Measurements from ENCODE around the gene POLR2I.

Gene POLR2I

GRCh38 chr19:36152352-36153091 is 37.8 kb upstream of the POLR2I start, which contains the start of gene COX7A1:
Gene COX7A1 (minus strand): TSS chr19:36152447. CDS start chr19:36152407, 40 bp downstream.
- Histone ChIP-seq H3K36me3 (ENCODE audit: low read depth) (peaks cover 51% of the 10 kb centered on the region), H3K4me1 (ENCODE audit: insufficient read depth, poor library complexity, severe bottlenecking) (peaks cover 13% of the 10 kb centered on the region), H3K27ac (ENCODE audit: poor library complexity, severe bottlenecking) (no peak within 1 kb of the TSS), H3K4me3 (ENCODE audit: severe bottlenecking) (no peak within 1 kb of the TSS), H3K9me3 (ENCODE audit: severe bottlenecking) (no peaks in the 10 kb centered on the region), H3K27me3 (ENCODE audit: insufficient read depth, poor library complexity, severe bottlenecking) (no peaks in the 10 kb centered on the region)
- no peak for DNase-seq (ENCODE audit: low spot score)
- no peak for TF ChIP-seq CTCF (IDR thresholded peaks at IDR 0.05; ENCODE audit: poor library complexity, severe bottlenecking)
- no peak for ATAC-seq (ENCODE audit: low read depth)

GRCh38 chr19:36152019-36152351 is 37.3 kb upstream of the POLR2I start:
- DNase-seq (ENCODE audit: low spot score) (no peak), ATAC-seq (ENCODE audit: low read depth) (no peak)
- Histone ChIP-seq H3K27ac (ENCODE audit: poor library complexity, severe bottlenecking) (no peak overlapping the region), H3K4me1 (ENCODE audit: insufficient read depth, poor library complexity, severe bottlenecking) (peaks cover 13% of the 10 kb centered on the region), H3K4me3 (ENCODE audit: severe bottlenecking) (no peak overlapping the region), H3K27me3 (ENCODE audit: insufficient read depth, poor library complexity, severe bottlenecking) (no peaks in the 10 kb centered on the region), H3K9me3 (ENCODE audit: severe bottlenecking) (no peaks in the 10 kb centered on the region), H3K36me3 (ENCODE audit: low read depth) (peaks cover 57% of the 10 kb centered on the region)
- no peak for TF ChIP-seq CTCF (IDR thresholded peaks at IDR 0.05; ENCODE audit: poor library complexity, severe bottlenecking)

- no peak for TF ChIP-seq CTCF (IDR thresholded peaks at IDR 0.05; ENCODE audit: poor library complexity, severe bottlenecking)
- DNase-seq (ENCODE audit: low spot score) = no peak
- peaks cover 63% of the 10 kb centered on the region for H3K36me3 ChIP-seq (ENCODE audit: low read depth)
- ATAC-seq (ENCODE audit: low read depth) = no peak
- H3K27me3 ChIP-seq (ENCODE audit: insufficient read depth, poor library complexity, severe bottlenecking) = no peaks in the 10 kb centered on the region
- H3K4me3 ChIP-seq (ENCODE audit: severe bottlenecking) = no peak overlapping the region
- no peaks in the 10 kb centered on the region for H3K9me3 ChIP-seq (ENCODE audit: severe bottlenecking)
- peaks cover 13% of the 10 kb centered on the region for H3K4me1 ChIP-seq (ENCODE audit: insufficient read depth, poor library complexity, severe bottlenecking)
- no peak overlapping the region for H3K27ac ChIP-seq (ENCODE audit: poor library complexity, severe bottlenecking)
Observed at GRCh38 chr19:36151144-36152018, 36.7 kb upstream of the POLR2I start.

- no peak for TF ChIP-seq CTCF (IDR thresholded peaks at IDR 0.05; ENCODE audit: poor library complexity, severe bottlenecking)
- ATAC-seq (ENCODE audit: low read depth) (no peak), DNase-seq (ENCODE audit: low spot score) (no peak)
- H3K4me1 ChIP-seq (ENCODE audit: insufficient read depth, poor library complexity, severe bottlenecking) = peaks cover 13% of the 10 kb centered on the region
- H3K9me3 ChIP-seq (ENCODE audit: severe bottlenecking) = no peaks in the 10 kb centered on the region
- peaks cover 71% of the 10 kb centered on the region for H3K36me3 ChIP-seq (ENCODE audit: low read depth)
- H3K27me3 ChIP-seq (ENCODE audit: insufficient read depth, poor library complexity, severe bottlenecking) = no peaks in the 10 kb centered on the region
- peak overlapping the region; percentile 40 for H3K27ac ChIP-seq (ENCODE audit: poor library complexity, severe bottlenecking)
- H3K4me3 ChIP-seq (ENCODE audit: severe bottlenecking) = no peak overlapping the region
Observed at GRCh38 chr19:36150586-36150985, 35.9 kb upstream of the POLR2I start.
